PFSK-1 (cell line): Measurements from ENCODE around the gene PRRG4.

Experiments
- POLR2AphosphoS5 ChIP-seq: IDR thresholded peaks from 2 replicates; pipeline ENCODE4 v1.6.1; 2012; ENCODE audit warnings: low read depth, mild to moderate bottlenecking, control low read depth, low read length, moderate library complexity
- REST ChIP-seq, 2 experiments: IDR thresholded peaks; 2 replicates each; pipeline versions ENCODE4 v1.6.1 to v1.8.0; 2011 to 2012; ENCODE audit warnings: low read depth in 2 of 2, low read length in 2 of 2, control low read depth in 1 of 2, inconsistent platforms in 1 of 2, mild to moderate bottlenecking in 1 of 2, moderate library complexity in 1 of 2; ENCODE audit not compliant: insufficient read depth in 1 of 2
- SIN3A ChIP-seq: IDR thresholded peaks from 2 replicates; pipeline ENCODE4 v1.6.1; 2012; ENCODE audit warnings: mild to moderate bottlenecking, low read length, moderate library complexity, borderline replicate concordance; ENCODE audit not compliant: insufficient read depth

- TF ChIP-seq POLR2AphosphoS5 (no peak), SIN3A (no peak), REST (IDR thresholded peaks at IDR 0.05; ENCODE audit: insufficient read depth in 1 of 2, low read depth in 2 of 2, low read length in 2 of 2) (no peak)
These were observed 11.9 kb upstream of the PRRG4 start for GRCh38 chr11:32817852-32818183.
